GM12878 (cell line): ENCODE results near the gene NMD3. TPM values are rescaled to one million over a fixed set of nuclear protein-coding genes. Genes with fewer than 3 reads are reported as not detected.

Experiments
- ASH2L ChIP-seq: fragments of 300-600, 200-600 bp; sonication (generic); IDR thresholded peaks from 2 replicates; pipeline ENCODE4 v1.6.1; 2017; ENCODE audit warnings: low read depth, mild to moderate bottlenecking, borderline replicate concordance
- BCLAF1 ChIP-seq: fragments of 450-650 bp; IDR thresholded peaks from 2 replicates; pipeline ENCODE4 v1.6.1; 2017; ENCODE audit warnings: antibody characterized with exemption, mild to moderate bottlenecking, moderate library complexity
- CUX1 ChIP-seq: IDR thresholded peaks from 2 replicates; pipeline ENCODE4 v1.6.1; 2012; ENCODE audit warnings: improper control_type of control experiment, low read depth, low read length; ENCODE audit not compliant: insufficient replicate concordance
- IRF4 ChIP-seq: IDR thresholded peaks from 2 replicates; pipeline ENCODE4 v1.6.1; 2011; ENCODE audit warnings: low read depth, low read length
- POLR2AphosphoS2 ChIP-seq: IDR thresholded peaks from 2 replicates; pipeline ENCODE4 v1.6.1; 2011; ENCODE audit warnings: low read depth, mild to moderate bottlenecking, low read length, improper control_type of control experiment, moderate library complexity
- POU2F2 ChIP-seq: IDR thresholded peaks from 3 replicates; pipeline ENCODE4 v1.6.1; 2011; ENCODE audit warnings: low read depth, mild to moderate bottlenecking, low read length, borderline replicate concordance
- WRNIP1 ChIP-seq: IDR thresholded peaks from 2 replicates; pipeline ENCODE4 v1.6.1; 2011; ENCODE audit warnings: low read depth, low read length, improper control_type of control experiment, borderline replicate concordance
- ZNF207 ChIP-seq: fragments of 450-650 bp; IDR thresholded peaks from 2 replicates; pipeline ENCODE4 v1.6.1; 2014; ENCODE audit warnings: antibody characterized with exemption, mild to moderate bottlenecking, borderline replicate concordance
- polyA plus RNA-seq, 11 experiments: library from polyadenylated mRNA; depleted of rRNA in 4 of 11; unstranded in 6 of 11; stranded (reverse) in 5 of 11; fragments of >200 nt; fragmentation: Nextera tagmentation in 4 of 11; fragmentation: Illumina TruSeq in 1 of 11; extraction: Ambion mirVana in 4 of 11; extraction: Trizol in 1 of 11; gene quantifications; 1 replicate in 1 of 11; 2 replicates in 10 of 11; pipeline versions ENCODE4 v1.2.1 to v1.2.3, GENCODE V29; 2011 to 2016; ENCODE audit warnings: inconsistent platforms in 2 of 11, missing spikeins in 2 of 11, low read depth in 1 of 11
- total RNA-seq, 4 experiments: library from RNA; depleted of rRNA in 3 of 4; stranded (reverse); fragments of >200 nt in 3 of 4; fragmentation: Illumina TruSeq in 1 of 4; extraction: Trizol in 1 of 4; gene quantifications; 2 replicates each; pipeline versions ENCODE4 v1.2.1 to v1.2.3, GENCODE V29; 2013 to 2021

Gene NMD3
- total and polyA plus RNA-seq, 10 of the 15 experiments (the other 5 are each of a cell fraction or from before 2014, with no cell fraction given), result 34.2 to 66.8 (median 55.7) TPM

- TF ChIP-seq BCLAF1 (no peak), WRNIP1 (no peak), POLR2AphosphoS2 (no peak), CUX1 (no peak), IRF4 (no peak), ZNF207 (no peak), POU2F2 (no peak), ASH2L (no peak)
- TF ChIP-seq, all 136 proteins: peak for 0
Measured at GRCh38 chr3:161247049-161247448, 25.9 kb downstream of the NMD3 start (continued).
